KG1 (cell line): ENCODE results near the gene PHKA1.
"Not testable (repeated sequence)": the region's sequence is repeated elsewhere in the genome, so short reads cannot be mapped to it uniquely, and the experiment has no call there.

Experiments
- DNase-seq: peaks from one replicate; lab custom pipeline; 2025; lab: John Stamatoyannopoulos, UW

PHKA1 gene

GRCh38 chrX:72572248-72573157, 141.6 kb downstream of the PHKA1 start, which contains the start of gene HDAC8:
Gene HDAC8 (minus strand): TSS chrX:72572843. CDS start chrX:72572761, 82 bp downstream.
- peak; percentile 71 for DNase-seq

GRCh38 chrX:72569786-72570185, 144.3 kb downstream of the PHKA1 start:
- no peak for DNase-seq

DNA sequence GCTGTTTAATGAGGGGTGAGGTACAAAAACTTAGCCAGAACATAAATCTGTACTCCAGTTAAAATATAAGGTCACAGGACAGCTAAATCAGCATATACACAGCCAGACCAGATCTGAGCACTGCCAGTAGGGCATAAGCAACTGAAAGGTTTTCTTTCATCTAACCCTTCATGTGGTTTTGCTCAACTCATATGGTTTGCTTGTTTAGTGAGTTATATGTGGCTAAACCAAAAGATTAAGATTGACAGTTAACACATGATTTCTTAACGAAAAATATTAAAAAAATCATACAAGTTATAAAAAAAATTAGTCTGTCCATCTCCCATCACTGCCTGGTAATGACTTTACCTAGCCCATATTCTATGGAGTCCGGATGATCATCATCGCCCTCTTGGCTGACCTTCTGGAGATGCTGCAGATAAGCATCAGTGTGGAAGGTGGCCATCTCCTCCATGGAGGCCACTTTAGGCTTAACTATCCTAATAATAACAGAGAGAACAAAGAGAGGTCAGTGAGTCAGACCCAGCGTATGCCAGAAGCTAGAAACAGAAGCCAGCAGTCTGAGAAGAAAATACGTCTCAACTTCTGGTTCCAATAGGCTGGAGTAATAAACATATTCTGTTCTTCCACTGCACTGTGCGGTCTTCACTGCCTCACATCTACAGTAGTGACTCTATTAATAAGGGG, 145.6 kb downstream of the PHKA1 start:
- no peak for DNase-seq

- DNase-seq, result no peak
Measured at GRCh38 chrX:72566448-72566847, 147.7 kb downstream of the PHKA1 start.

- DNase-seq, result not testable (repeated sequence)
Measured at GRCh38 chrX:72559655-72560054, 154.5 kb downstream of the PHKA1 start.

DNA sequence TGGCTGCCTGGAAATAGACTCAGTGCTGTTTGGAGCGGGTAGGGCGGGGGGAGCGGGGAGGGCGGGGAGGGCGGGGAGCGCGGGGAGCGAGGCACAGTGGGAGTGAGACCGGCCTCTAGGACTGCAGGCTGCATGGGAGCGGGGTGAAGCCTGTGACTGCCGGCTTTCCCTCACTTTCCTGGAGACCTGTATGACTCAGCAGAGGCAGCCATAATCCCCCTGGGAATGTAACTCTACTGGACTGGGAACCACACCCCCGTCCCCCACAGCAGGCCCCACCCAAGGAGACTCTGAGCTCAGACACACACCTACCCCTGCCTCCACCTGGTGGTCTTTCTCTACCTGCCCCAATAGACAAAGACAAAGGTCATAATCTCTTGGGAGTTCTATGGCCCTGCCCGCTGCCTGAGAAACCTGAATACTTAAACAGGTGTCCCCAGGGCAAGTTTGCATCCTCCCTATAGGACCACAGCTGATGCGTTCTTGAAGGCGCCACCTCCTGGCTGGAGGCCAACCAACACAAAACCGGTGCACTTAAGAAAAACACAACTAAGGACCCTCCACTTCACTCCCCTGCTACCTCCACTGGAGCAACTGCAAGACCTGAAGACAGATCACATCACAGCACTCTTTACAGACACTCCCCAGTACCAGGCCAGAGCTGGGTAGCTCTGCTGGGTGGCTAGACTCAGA, 159.5 kb downstream of the PHKA1 start:
- no peak for DNase-seq

- DNase-seq, result not testable (repeated sequence)
Measured at GRCh38 chrX:72552443-72552842, 161.7 kb downstream of the PHKA1 start.

DNA sequence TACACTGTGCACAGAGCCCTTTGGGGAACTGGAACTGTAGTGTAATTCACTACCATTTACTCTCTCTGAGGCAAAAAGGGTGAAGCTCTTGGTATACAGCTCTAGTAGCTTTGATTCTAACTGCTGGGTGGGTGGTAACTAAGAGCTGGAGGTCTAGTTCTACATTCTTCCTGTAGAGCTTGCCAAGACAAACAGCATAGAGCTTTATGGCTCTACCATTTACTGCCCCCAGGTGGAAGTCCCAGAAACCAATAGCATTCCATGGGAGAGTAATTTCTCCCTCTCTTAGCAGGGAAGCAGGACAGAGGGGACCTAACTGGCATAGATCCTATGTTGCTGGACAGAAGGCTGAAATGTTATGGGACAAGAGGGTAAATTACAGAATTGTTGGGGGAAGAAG, 168.1 kb downstream of the PHKA1 start:
- DNase-seq, result no peak

- no peak for DNase-seq
Measured at GRCh38 chrX:72540318-72540717, 173.8 kb downstream of the PHKA1 start.

DNA sequence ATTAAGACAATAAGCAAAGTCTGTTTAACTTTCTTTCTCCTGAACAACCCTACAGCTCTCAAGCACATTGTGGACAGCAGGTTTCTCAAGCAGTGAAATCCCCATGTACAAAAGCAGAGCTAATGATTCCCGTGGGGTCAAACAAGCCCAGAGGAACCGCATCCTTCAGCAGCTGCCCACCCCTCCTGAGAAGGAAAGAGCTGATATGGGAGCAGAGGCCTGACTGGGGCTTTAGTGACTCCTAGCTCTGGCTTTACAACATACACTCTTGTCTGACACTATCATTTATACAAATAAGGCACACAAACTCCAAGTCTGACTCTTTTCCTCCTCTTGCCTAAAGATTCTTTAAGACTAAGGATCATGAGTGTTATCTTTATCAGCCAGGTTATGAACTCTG, 174.3 kb downstream of the PHKA1 start:
- no peak for DNase-seq

GRCh38 chrX:72536542-72536941, 177.6 kb downstream of the PHKA1 start:
- DNase-seq, result no peak

DNA sequence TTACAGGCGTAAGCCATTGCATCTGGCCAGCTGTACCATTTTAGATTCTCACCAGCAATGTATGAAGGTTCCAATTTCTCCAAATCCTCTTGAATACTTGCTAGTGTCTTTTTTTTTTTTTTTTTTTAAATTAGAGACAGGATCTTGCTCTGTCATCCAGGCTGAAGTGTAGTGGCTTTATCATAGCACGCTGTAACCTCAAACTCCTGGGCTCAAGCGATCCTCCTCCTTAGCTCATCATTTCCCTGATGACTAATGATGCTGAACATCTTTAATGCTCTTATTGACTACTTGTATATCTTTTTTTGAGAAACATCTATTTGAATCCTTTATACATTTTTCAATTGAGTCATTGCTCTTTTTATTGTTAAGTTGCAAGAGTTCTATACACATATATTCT, 181.7 kb downstream of the PHKA1 start:
- DNase-seq, result no peak
